Upper lobe of left lung (tissue), 6 donors: ENCODE measurements around the gene OXNAD1. TPM values are rescaled to one million over a fixed set of nuclear protein-coding genes. Genes with fewer than 3 reads are reported as not detected.

Experiments
- ATAC-seq, 2 donors: fragments of 200-7000 bp; cut with Tn5 transposase; one replicate each; pipeline ENCODE4 v1.9.1; 2022; ENCODE audit warnings: mild to moderate bottlenecking in 2 of 2, moderate library complexity in 2 of 2; ENCODE audit not compliant: low FRiP score in 2 of 2
- DNase-seq, 2 donors: peaks; one replicate each; pipeline ENCODE4 v3.0.0-alpha.2; 2019 to 2020
- H3K27ac ChIP-seq, 4 donors: fragments of 200-600 bp; sonication (generic); one replicate each; pipeline ENCODE4 v1.5.1; 2016 to 2019
- H3K27me3 ChIP-seq, 4 donors: fragments of 200-600 bp; sonication (generic); one replicate each; pipeline ENCODE4 v1.5.1; 2017 to 2019
- H3K36me3 ChIP-seq, 4 donors: fragments of 200-600 bp; sonication (generic); one replicate each; pipeline ENCODE4 v1.5.1; 2016 to 2019
- H3K4me1 ChIP-seq, 4 donors: fragments of 200-600 bp; sonication (generic); one replicate each; pipeline ENCODE4 v1.5.1; 2018 to 2019
- H3K4me3 ChIP-seq, 4 donors: fragments of 200-600 bp; sonication (generic); one replicate each; pipeline ENCODE4 v1.5.1; 2017 to 2019; ENCODE audit warnings: mild to moderate bottlenecking in 2 of 4, moderate library complexity in 1 of 4
- H3K9me3 ChIP-seq, 4 donors: fragments of 200-600 bp; sonication (generic); one replicate each; pipeline ENCODE4 v1.5.1; 2018 to 2019
- EP300 ChIP-seq, 4 donors: sonication (generic); formaldehyde crosslinking; IDR thresholded peaks; one replicate each; pipeline ENCODE4 v1.5.1; 2017; ENCODE audit warnings: antibody characterized with exemption in 4 of 4, control low read depth in 2 of 4
- POLR2A ChIP-seq, 4 donors: fragments of 450-650 bp; IDR thresholded peaks; one replicate each; pipeline ENCODE4 v1.5.1; 2016 to 2017; ENCODE audit warnings: antibody characterized with exemption in 4 of 4, mild to moderate bottlenecking in 2 of 4
- POLR2AphosphoS5 ChIP-seq, 2 donors: sonication (generic); formaldehyde crosslinking; IDR thresholded peaks; one replicate each; pipeline ENCODE4 v1.5.1; 2017; ENCODE audit warnings: antibody characterized with exemption in 2 of 2
- WGBS, 2 donors: methylation state at CpG; one replicate each; pipeline ENCODE4 v1.1.5; 2017 to 2018; 5-methylcytosine and 5-hydroxymethylcytosine counted together
- total RNA-seq, 6 donors: library from RNA; depleted of rRNA in 4 of 6; stranded (reverse); fragments of >200 nt in 4 of 6; gene quantifications; one replicate each; pipeline versions ENCODE4 v1.1.0 to v1.2.1, GENCODE V29; 2016 to 2021
- TF ChIP-seq, protein P1 (sequence below), 6 experiments: fragments of 450-650 bp in 4 of 6; fragments of 200-600 bp in 2 of 6; sonication (generic) in 2 of 6; IDR thresholded peaks; one replicate each; pipeline ENCODE4 v1.5.1; 2016 to 2019; ENCODE audit warnings: antibody characterized with exemption in 6 of 6
- donor health status: DM: no; HTN: no; CAD: no; lungs with moderate emphysema.
- donor health status: DM: no; HTN: yes; CAD: no; lungs with severe emphysema.

Gene OXNAD1
- total RNA-seq, 6 donors from 2014 or later: 7.2 to 20.9 (median 11.0) TPM

DNA sequence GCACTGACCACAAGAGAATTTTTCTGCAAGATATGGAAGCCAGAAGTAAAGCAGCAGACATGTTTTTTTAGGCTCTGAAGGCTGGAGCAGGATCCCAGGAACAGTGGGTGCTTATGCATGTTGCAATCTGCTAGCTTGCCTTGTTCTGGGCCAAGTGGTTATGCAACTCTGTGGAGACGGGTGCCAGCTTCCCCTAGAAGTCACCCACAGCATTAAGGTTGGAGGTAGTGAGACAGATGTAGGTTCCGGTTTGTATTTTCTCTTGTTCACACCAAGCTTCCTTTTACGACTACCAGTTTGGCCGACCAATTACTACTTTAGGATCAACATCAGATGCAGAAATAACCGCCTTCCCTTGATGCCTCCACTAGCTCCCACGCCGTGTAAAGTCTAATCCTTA lies 11.4 kb upstream of the OXNAD1 start:
- peaks cover 0 to 11% (median 7%) of the 10 kb centered on the region in 4 donors for H3K4me1 ChIP-seq
- no peaks in the 10 kb centered on the region for H3K27me3 ChIP-seq
- no peak overlapping the region for H3K4me3 ChIP-seq
- 70 to 72% methylated on average over 7 of the region's 7 CpGs for WGBS, 2 donors
- ATAC-seq (peak; percentile 72 to 84), DNase-seq (peak in 1 of 2 donors; percentile 86)
- no peaks in the 10 kb centered on the region for H3K9me3 ChIP-seq
- peaks cover 0 to 6% (median 3%) of the 10 kb centered on the region in 4 donors for H3K36me3 ChIP-seq
- TF ChIP-seq, protein P1, sequence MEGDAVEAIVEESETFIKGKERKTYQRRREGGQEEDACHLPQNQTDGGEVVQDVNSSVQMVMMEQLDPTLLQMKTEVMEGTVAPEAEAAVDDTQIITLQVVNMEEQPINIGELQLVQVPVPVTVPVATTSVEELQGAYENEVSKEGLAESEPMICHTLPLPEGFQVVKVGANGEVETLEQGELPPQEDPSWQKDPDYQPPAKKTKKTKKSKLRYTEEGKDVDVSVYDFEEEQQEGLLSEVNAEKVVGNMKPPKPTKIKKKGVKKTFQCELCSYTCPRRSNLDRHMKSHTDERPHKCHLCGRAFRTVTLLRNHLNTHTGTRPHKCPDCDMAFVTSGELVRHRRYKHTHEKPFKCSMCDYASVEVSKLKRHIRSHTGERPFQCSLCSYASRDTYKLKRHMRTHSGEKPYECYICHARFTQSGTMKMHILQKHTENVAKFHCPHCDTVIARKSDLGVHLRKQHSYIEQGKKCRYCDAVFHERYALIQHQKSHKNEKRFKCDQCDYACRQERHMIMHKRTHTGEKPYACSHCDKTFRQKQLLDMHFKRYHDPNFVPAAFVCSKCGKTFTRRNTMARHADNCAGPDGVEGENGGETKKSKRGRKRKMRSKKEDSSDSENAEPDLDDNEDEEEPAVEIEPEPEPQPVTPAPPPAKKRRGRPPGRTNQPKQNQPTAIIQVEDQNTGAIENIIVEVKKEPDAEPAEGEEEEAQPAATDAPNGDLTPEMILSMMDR (IDR thresholded peaks at IDR 0.05): no peak
- TF ChIP-seq EP300 (IDR thresholded peaks at IDR 0.05): peak in 1 of 4 donors; percentile 27
- no peak for TF ChIP-seq POLR2A (IDR thresholded peaks at IDR 0.05)
- peak; percentile 44 to 61 for TF ChIP-seq POLR2AphosphoS5 (IDR thresholded peaks at IDR 0.05)
- peak overlapping the region in 2 of 4 donors; percentile 27 to 52 for H3K27ac ChIP-seq

DNA sequence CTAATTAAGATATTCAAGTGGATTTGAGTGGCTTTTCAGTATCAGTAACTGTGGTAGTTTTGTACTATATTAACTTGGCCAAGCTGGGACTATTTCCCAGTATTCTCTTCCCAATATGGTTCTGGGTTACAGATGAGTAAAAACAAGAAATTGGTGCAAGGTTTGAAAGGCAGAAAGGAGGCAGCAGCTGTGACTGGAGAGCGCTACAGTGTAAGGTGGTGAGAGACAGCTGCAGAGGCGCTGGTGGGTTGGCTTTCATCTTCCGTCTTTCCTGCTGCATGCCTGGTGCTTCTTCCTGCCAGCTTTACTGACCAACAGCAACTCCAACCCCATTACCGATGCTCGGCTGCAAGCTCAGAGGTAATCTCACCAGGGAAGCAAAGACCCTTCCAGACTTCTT lies 10.1 kb upstream of the OXNAD1 start:
- Histone ChIP-seq H3K36me3 (peaks cover 0 to 20% (median 12%) of the 10 kb centered on the region in 4 donors), H3K4me3 (no peak overlapping the region), H3K4me1 (peaks cover 0 to 11% (median 7%) of the 10 kb centered on the region in 4 donors), H3K9me3 (no peaks in the 10 kb centered on the region), H3K27me3 (no peaks in the 10 kb centered on the region), H3K27ac (no peak overlapping the region)
- WGBS, 2 donors: 73 to 78% methylated on average over 5 of the region's 5 CpGs
- TF ChIP-seq POLR2AphosphoS5 (IDR thresholded peaks at IDR 0.05) (no peak), POLR2A (IDR thresholded peaks at IDR 0.05) (no peak), EP300 (IDR thresholded peaks at IDR 0.05) (no peak)
- TF ChIP-seq, protein P1 (IDR thresholded peaks at IDR 0.05): no peak
- no peak for DNase-seq
- ATAC-seq: no peak

DNA sequence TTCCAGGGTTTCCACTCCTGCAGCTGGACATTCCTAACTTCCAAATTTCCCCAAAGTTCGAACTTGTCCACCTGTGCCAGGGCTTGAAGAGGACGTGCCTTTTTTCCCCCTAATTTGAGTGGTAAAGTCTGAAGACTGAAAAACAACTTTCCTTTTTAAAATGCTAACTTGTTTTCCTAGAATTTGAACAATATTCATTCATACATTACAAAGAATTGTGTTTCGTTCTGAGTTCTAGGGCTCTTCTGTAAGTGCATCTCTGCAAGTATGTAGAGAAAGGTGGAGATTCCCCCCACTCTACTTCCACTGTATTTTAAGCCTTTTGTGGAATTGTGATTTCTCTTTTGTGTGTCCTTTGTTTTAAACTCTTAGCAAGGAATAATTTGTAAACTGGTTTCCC lies 9.7 kb upstream of the OXNAD1 start:
- Histone ChIP-seq H3K27ac (no peak overlapping the region), H3K27me3 (no peaks in the 10 kb centered on the region), H3K4me1 (peaks cover 0 to 11% (median 7%) of the 10 kb centered on the region in 4 donors), H3K4me3 (no peak overlapping the region), H3K9me3 (no peaks in the 10 kb centered on the region), H3K36me3 (peaks cover 0 to 24% (median 16%) of the 10 kb centered on the region in 4 donors)
- DNase-seq (no peak), ATAC-seq (no peak)
- 78 to 82% methylated on average over 3 of the region's 3 CpGs for WGBS, 2 donors
- no peak for TF ChIP-seq EP300 (IDR thresholded peaks at IDR 0.05)
- no peak for TF ChIP-seq POLR2AphosphoS5 (IDR thresholded peaks at IDR 0.05)
- TF ChIP-seq, protein P1 (IDR thresholded peaks at IDR 0.05): no peak
- TF ChIP-seq POLR2A (IDR thresholded peaks at IDR 0.05): no peak

DNA sequence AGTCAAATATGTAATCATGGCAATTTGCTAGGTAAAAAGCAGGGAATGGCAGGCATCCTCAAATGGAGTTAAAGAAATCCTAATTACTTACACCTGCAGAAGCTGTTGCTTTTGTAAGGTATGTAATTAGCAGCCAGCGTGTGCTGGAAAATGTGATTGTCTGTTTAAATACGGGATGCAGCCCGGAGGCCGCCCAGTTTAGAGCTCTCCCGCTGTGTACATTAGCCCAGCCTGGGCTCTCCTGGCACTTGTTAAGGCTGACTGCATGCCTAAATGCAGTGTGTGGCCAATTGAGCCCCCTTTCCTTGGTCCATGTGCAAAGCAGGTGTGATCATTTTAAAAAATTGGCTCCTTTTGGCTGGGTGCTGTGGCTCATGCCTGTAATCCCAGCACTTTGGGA lies 9.3 kb upstream of the OXNAD1 start:
- H3K27me3 ChIP-seq: no peaks in the 10 kb centered on the region
- no peaks in the 10 kb centered on the region for H3K9me3 ChIP-seq
- H3K36me3 ChIP-seq: peaks cover 0 to 28% (median 18%) of the 10 kb centered on the region in 4 donors
- H3K27ac ChIP-seq: no peak overlapping the region
- peaks cover 0 to 11% (median 7%) of the 10 kb centered on the region in 4 donors for H3K4me1 ChIP-seq
- no peak for DNase-seq
- TF ChIP-seq, protein P1 (IDR thresholded peaks at IDR 0.05): no peak
- no peak for TF ChIP-seq POLR2AphosphoS5 (IDR thresholded peaks at IDR 0.05)
- no peak for TF ChIP-seq POLR2A (IDR thresholded peaks at IDR 0.05)
- no peak for TF ChIP-seq EP300 (IDR thresholded peaks at IDR 0.05)
- H3K4me3 ChIP-seq: no peak overlapping the region
- no peak for ATAC-seq
- WGBS, 2 donors: 87 to 93% methylated on average over 3 to 5 of the region's 5 CpGs

DNA sequence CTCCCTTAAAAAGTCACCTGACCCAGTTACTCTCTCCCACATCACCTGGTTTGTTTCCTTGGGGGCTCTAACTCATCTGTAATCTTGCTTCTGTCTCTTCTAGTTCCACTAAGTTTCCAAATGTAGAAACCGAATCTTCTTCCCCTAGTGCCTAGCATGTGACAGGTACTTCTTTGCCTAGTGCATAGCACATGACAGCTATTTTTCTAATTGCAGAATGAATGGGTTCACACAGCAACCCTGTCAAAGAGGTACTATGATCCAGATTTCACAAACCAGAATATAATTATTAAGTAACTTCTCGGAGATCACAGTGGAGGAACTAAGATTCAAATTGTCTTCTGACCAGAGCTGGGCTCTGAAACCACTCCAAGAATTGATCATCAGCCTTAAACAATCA lies 7.7 kb upstream of the OXNAD1 start:
- no peak for TF ChIP-seq POLR2AphosphoS5 (IDR thresholded peaks at IDR 0.05)
- TF ChIP-seq, protein P1 (IDR thresholded peaks at IDR 0.05): no peak
- TF ChIP-seq POLR2A (IDR thresholded peaks at IDR 0.05): no peak
- no peak for TF ChIP-seq EP300 (IDR thresholded peaks at IDR 0.05)
- WGBS, 2 donors: 74 to 80% methylated on average over 2 of the region's 2 CpGs
- Histone ChIP-seq H3K4me3 (no peak overlapping the region), H3K27me3 (no peaks in the 10 kb centered on the region), H3K9me3 (no peaks in the 10 kb centered on the region), H3K27ac (peak overlapping the region in 1 of 4 donors; percentile 15), H3K36me3 (peaks cover 0 to 33% (median 19%) of the 10 kb centered on the region in 4 donors), H3K4me1 (peaks cover 0 to 11% (median 9%) of the 10 kb centered on the region in 4 donors)
- DNase-seq (no peak), ATAC-seq (no peak)
